ENCODE measurements around the gene SLC6A6. TPM values are rescaled to one million over a fixed set of nuclear protein-coding genes. Genes with fewer than 3 reads are reported as not detected.

SLC6A6 gene
- total and polyA plus RNA-seq, 4 donors: 0.92 to 7.2 (median 2.9) TPM

DNA sequence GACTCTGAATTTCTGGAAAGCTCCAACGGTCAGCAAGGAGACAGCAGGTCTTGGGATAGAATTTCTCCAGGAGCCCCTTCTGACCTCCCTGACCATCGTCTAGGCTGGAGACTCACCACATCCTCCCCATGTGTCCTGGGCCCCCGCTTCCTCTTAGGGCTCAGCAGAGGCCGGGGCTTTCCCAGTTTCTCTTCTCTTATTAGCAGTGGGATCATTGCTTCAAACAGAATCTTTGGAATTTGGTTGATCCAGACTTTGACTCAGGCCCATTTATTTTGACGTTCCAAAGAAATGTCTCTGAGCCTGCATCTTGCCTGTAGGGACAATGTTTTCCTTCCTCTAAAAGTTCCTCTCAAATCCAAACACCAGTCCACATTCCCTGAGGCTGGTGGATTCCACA lies 38.4 kb upstream of the SLC6A6 start:
- no peaks in the 10 kb centered on the region for H3K9me3 ChIP-seq (ENCODE audit: control insufficient read depth in 4 of 4, low read length in 3 of 4)
- H3K27me3 ChIP-seq (ENCODE audit: control insufficient read depth in 4 of 4, insufficient read depth in 4 of 4, low read length in 3 of 4): peaks cover 0 to 4% (median 0%) of the 10 kb centered on the region in 4 donors
- H3K36me3 ChIP-seq (ENCODE audit: control insufficient read depth in 4 of 4, insufficient read depth in 3 of 4, low read depth in 1 of 4, low read length in 3 of 4): no peaks in the 10 kb centered on the region
- no peak overlapping the region for H3K27ac ChIP-seq (ENCODE audit: low read depth in 1 of 2, low read length in 2 of 2)
- no peak overlapping the region for H3K9ac ChIP-seq (ENCODE audit: low read depth in 1 of 2, low read length in 2 of 2)
- no peak for TF ChIP-seq NR2F2 (IDR thresholded peaks at IDR 0.05)
- no peak for TF ChIP-seq HNF4A (conservative IDR thresholded peaks at IDR 0.05)
- no peak for TF ChIP-seq FOXA2 (IDR thresholded peaks at IDR 0.05)
- TF ChIP-seq RAD21 (IDR thresholded peaks at IDR 0.05): no peak
- WGBS: 51% methylated on average over 5 of the region's 5 CpGs
- no peak for DNase-seq (ENCODE audit: low spot score)
- H3K4me3 ChIP-seq (ENCODE audit: low read depth in 1 of 3, low read length in 3 of 3): no peak overlapping the region
- H3K4me1 ChIP-seq (ENCODE audit: control insufficient read depth in 4 of 4, insufficient read depth in 4 of 4, low read length in 3 of 4): peaks cover 2 to 10% (median 4%) of the 10 kb centered on the region in 4 donors

DNA sequence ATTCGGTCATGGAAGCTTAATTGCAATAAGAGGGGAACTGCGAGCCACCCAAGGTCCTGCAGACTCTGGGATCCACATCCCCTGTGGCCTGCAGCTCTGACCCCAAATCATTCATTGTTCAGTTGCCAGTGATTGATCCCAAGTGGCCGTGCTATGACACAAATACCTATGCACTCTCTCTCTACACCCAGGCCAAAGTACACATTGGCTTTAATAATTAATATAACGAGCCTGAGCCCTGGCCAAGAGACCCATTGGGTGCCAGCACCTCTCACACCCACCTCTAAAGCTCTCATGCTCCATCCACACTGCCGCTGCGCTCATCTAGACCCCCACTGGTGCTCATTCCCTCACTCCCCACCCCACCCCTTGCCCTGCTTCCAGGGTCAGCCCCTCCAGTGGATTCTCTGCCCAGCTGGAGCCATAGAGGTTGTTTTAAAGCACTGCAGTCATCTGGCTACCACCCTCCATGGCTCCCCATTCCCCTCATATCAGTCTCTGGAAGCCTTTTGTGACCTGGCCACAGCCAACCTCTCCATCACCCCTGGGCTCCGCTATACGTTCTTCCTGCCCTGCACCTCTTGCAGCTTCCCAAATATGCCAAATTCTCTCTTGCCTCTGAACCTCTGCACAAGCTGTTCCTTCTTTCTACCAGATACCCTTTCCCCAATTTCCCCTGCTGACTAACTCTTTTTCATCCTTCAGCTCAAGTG lies 37.7 kb upstream of the SLC6A6 start:
- peak; percentile 33 to 40 for TF ChIP-seq HNF4A (conservative IDR thresholded peaks at IDR 0.05)
- TF ChIP-seq SP1 (IDR thresholded peaks at IDR 0.05): no peak
- no peak overlapping the region for H3K27ac ChIP-seq (ENCODE audit: low read depth in 1 of 2, low read length in 2 of 2)
- peaks cover 2 to 10% (median 4%) of the 10 kb centered on the region in 4 donors for H3K4me1 ChIP-seq (ENCODE audit: control insufficient read depth in 4 of 4, insufficient read depth in 4 of 4, low read length in 3 of 4)
- no peak for DNase-seq (ENCODE audit: low spot score)
- peaks cover 0 to 4% (median 0%) of the 10 kb centered on the region in 4 donors for H3K27me3 ChIP-seq (ENCODE audit: control insufficient read depth in 4 of 4, insufficient read depth in 4 of 4, low read length in 3 of 4)
- H3K9me3 ChIP-seq (ENCODE audit: control insufficient read depth in 4 of 4, low read length in 3 of 4): no peaks in the 10 kb centered on the region
- no peak overlapping the region for H3K9ac ChIP-seq (ENCODE audit: low read depth in 1 of 2, low read length in 2 of 2)
- 66% methylated on average over 8 of the region's 8 CpGs for WGBS
- no peak overlapping the region for H3K4me3 ChIP-seq (ENCODE audit: low read depth in 1 of 3, low read length in 3 of 3)
- no peaks in the 10 kb centered on the region for H3K36me3 ChIP-seq (ENCODE audit: control insufficient read depth in 4 of 4, insufficient read depth in 3 of 4, low read depth in 1 of 4, low read length in 3 of 4)

DNA sequence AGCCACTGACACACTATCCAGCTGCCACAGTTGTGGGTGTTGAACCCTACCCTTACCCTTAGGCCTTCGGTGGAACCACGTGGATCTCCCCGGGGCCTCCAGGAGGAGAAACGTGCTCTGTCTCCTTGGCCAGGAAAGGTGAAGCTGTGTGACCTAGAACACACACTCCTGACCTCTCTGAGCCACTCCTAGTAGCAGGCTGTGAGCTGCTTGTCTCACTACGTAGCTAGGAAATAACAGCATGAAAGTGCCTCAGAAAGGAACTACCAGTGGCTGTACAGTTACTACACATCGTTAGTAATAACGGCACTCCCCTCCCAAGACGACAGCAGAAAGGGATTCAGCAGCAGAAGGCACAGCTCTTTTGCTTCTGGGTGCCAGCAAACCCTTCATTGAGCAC lies 36.2 kb upstream of the SLC6A6 start:
- TF ChIP-seq TAF1 (conservative IDR thresholded peaks at IDR 0.05) (no peak), RAD21 (IDR thresholded peaks at IDR 0.05) (no peak)
- TF ChIP-seq, protein P1, sequence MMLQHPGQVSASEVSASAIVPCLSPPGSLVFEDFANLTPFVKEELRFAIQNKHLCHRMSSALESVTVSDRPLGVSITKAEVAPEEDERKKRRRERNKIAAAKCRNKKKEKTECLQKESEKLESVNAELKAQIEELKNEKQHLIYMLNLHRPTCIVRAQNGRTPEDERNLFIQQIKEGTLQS (IDR thresholded peaks at IDR 0.05): no peak
- 79% methylated on average over 8 of the region's 8 CpGs for WGBS
- peaks cover 2 to 12% (median 7%) of the 10 kb centered on the region in 4 donors for H3K4me1 ChIP-seq (ENCODE audit: control insufficient read depth in 4 of 4, insufficient read depth in 4 of 4, low read length in 3 of 4)
- DNase-seq (ENCODE audit: low spot score): no peak
- no peak overlapping the region for H3K27ac ChIP-seq (ENCODE audit: low read depth in 1 of 2, low read length in 2 of 2)
- no peaks in the 10 kb centered on the region for H3K9me3 ChIP-seq (ENCODE audit: control insufficient read depth in 4 of 4, low read length in 3 of 4)
- no peak overlapping the region for H3K9ac ChIP-seq (ENCODE audit: low read depth in 1 of 2, low read length in 2 of 2)
- H3K27me3 ChIP-seq (ENCODE audit: control insufficient read depth in 4 of 4, insufficient read depth in 4 of 4, low read length in 3 of 4): peaks cover 0 to 4% (median 0%) of the 10 kb centered on the region in 4 donors
- H3K4me3 ChIP-seq (ENCODE audit: low read depth in 1 of 3, low read length in 3 of 3): no peak overlapping the region
- no peaks in the 10 kb centered on the region for H3K36me3 ChIP-seq (ENCODE audit: control insufficient read depth in 4 of 4, insufficient read depth in 3 of 4, low read depth in 1 of 4, low read length in 3 of 4)

DNA sequence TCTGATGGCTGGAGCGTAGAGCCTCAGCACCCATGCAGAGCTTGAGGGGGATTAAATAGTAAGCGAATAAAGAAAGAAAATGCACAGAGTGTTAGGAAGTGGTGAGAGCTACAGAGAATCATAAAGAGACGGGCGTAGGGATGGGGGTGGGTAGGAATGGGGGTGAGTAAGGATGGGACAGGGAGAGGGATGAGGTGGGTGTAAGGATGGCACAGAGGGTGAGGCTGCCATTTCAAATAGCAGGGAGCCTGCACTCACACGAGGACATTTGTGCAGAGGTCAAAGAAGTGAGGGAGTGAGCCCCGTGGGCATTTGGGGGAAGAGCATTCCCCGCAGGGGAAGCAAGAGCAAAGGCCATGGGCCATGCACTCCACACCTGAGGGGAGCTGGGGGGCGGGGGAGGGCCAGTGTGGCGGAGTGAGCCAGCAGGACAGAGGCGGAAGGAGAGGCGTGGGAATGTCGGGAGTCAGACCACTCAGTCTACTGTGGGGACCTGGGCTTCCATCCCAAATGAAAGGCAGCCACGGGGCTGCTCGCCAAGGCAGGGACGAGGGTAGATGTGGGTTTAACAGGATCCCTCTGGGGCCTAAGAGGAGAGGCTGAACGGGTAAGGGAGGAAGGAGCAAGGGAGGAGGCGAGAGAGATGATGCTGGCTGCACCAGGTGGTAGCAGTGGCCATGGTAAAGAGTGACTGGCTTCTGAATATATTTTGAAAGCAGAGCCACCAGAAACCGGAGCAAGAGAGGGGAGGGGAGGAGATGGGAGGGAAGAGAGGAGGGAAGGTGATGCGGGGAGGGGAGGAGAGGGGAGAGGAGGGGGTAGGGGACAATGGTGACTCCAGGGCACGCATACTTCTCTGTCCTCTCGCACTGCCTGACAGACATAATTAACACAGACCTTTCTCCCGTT lies 35.2 kb upstream of the SLC6A6 start:
- no peak for TF ChIP-seq FOXA2 (IDR thresholded peaks at IDR 0.05)
- TF ChIP-seq, protein P2, sequence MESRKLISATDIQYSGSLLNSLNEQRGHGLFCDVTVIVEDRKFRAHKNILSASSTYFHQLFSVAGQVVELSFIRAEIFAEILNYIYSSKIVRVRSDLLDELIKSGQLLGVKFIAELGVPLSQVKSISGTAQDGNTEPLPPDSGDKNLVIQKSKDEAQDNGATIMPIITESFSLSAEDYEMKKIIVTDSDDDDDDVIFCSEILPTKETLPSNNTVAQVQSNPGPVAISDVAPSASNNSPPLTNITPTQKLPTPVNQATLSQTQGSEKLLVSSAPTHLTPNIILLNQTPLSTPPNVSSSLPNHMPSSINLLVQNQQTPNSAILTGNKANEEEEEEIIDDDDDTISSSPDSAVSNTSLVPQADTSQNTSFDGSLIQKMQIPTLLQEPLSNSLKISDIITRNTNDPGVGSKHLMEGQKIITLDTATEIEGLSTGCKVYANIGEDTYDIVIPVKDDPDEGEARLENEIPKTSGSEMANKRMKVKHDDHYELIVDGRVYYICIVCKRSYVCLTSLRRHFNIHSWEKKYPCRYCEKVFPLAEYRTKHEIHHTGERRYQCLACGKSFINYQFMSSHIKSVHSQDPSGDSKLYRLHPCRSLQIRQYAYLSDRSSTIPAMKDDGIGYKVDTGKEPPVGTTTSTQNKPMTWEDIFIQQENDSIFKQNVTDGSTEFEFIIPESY (IDR thresholded peaks at IDR 0.05): no peak
- no peak for TF ChIP-seq YY1 (IDR thresholded peaks at IDR 0.05)
- TF ChIP-seq RAD21 (IDR thresholded peaks at IDR 0.05): no peak
- Histone ChIP-seq H3K4me1 (ENCODE audit: control insufficient read depth in 4 of 4, insufficient read depth in 4 of 4, low read length in 3 of 4) (peaks cover 2 to 12% (median 7%) of the 10 kb centered on the region in 4 donors), H3K9me3 (ENCODE audit: control insufficient read depth in 4 of 4, low read length in 3 of 4) (no peaks in the 10 kb centered on the region), H3K4me3 (ENCODE audit: low read depth in 1 of 3, low read length in 3 of 3) (no peak overlapping the region), H3K9ac (ENCODE audit: low read depth in 1 of 2, low read length in 2 of 2) (no peak overlapping the region), H3K27ac (ENCODE audit: low read depth in 1 of 2, low read length in 2 of 2) (no peak overlapping the region), H3K36me3 (ENCODE audit: control insufficient read depth in 4 of 4, insufficient read depth in 3 of 4, low read depth in 1 of 4, low read length in 3 of 4) (no peaks in the 10 kb centered on the region), H3K27me3 (ENCODE audit: control insufficient read depth in 4 of 4, insufficient read depth in 4 of 4, low read length in 3 of 4) (peaks cover 0 to 4% (median 1%) of the 10 kb centered on the region in 4 donors)
- no peak for DNase-seq (ENCODE audit: low spot score)
- 73% methylated on average over 22 of the region's 22 CpGs for WGBS

All from liver (tissue), 9 donors.